Vagina (tissue), 2 donors: ENCODE measurements around the gene STX19. TPM values are rescaled to one million over a fixed set of nuclear protein-coding genes. Genes with fewer than 3 reads are reported as not detected.
A peak's percentile ranks its signal among the peaks of the same experiment; 100 is the strongest.

Experiments
- DNase-seq, 2 donors: peaks; one replicate each; pipeline ENCODE4 v3.0.0-alpha.2; 2017; ENCODE audit errors: extremely low spot score in 2 of 2
- H3K27ac ChIP-seq: fragments of 200-600 bp; sonication (generic); one replicate; pipeline ENCODE4 v1.5.1; 2019
- H3K27me3 ChIP-seq: fragments of 200-600 bp; sonication (generic); one replicate; pipeline ENCODE4 v1.5.1; 2019
- H3K36me3 ChIP-seq, 2 donors: fragments of 200-600 bp; sonication (generic); one replicate each; pipeline ENCODE4 v1.5.1; 2017 to 2019
- H3K4me1 ChIP-seq: fragments of 200-600 bp; sonication (generic); one replicate; pipeline ENCODE4 v1.5.1; 2019
- H3K4me3 ChIP-seq, 2 donors: fragments of 200-600 bp; sonication (generic); 1 replicate in 1 of 2; 2 replicates in 1 of 2; pipeline ENCODE4 v1.5.1; 2016 to 2019
- H3K9me3 ChIP-seq: fragments of 200-600 bp; sonication (generic); one replicate; pipeline ENCODE4 v1.5.1; 2019
- CTCF ChIP-seq, 3 experiments: fragments of 450-650 bp in 2 of 3; fragments of 200-600 bp in 1 of 3; sonication (generic) in 1 of 3; IDR thresholded peaks; one replicate each; pipeline ENCODE4 v1.5.1; 2017 to 2019; ENCODE audit warnings: antibody characterized with exemption in 3 of 3, mild to moderate bottlenecking in 2 of 3, moderate library complexity in 2 of 3
- POLR2A ChIP-seq, 2 donors: fragments of 450-650 bp; IDR thresholded peaks; one replicate each; pipeline ENCODE4 v1.6.1; 2017; ENCODE audit warnings: antibody characterized with exemption in 2 of 2, mild to moderate bottlenecking in 2 of 2, moderate library complexity in 2 of 2
- POLR2AphosphoS5 ChIP-seq, 2 donors: sonication (generic); formaldehyde crosslinking; IDR thresholded peaks; one replicate each; pipeline ENCODE4 v1.9.0; 2017; ENCODE audit warnings: antibody characterized with exemption in 2 of 2, mild to moderate bottlenecking in 2 of 2, low read depth in 1 of 2; ENCODE audit not compliant: insufficient read depth in 1 of 2
- intact Hi-C: fragments of 100-400 bp; cut with DNase I; formaldehyde crosslinking; loops from one replicate; pipeline ENCODE4 v1.15.1; 2023
- total RNA-seq: library from RNA; depleted of rRNA; stranded (reverse); fragments of >200 nt; gene quantifications from one replicate; pipeline ENCODE4 v1.2.3, GENCODE V29; 2016

STX19 gene
- total RNA-seq, 1 donor from 2014 or later, result 2.5 TPM

- intact Hi-C loops, result loop anchor here (5.0 kb wide), 1 partner anchor 62 kb away; no protein-coding TSS in a partner anchor
- peaks cover 18% of the 10 kb centered on the region for H3K4me1 ChIP-seq
These were observed 40.9 kb upstream of the STX19 start for GRCh38 chr3:94069194-94069813.

GRCh38 chr3:94066506-94067500 is 38.4 kb upstream of the STX19 start:
- no peaks in the 10 kb centered on the region for H3K27me3 ChIP-seq
- no peak for TF ChIP-seq CTCF (IDR thresholded peaks at IDR 0.05)
- no peak for TF ChIP-seq POLR2AphosphoS5 (IDR thresholded peaks at IDR 0.05; ENCODE audit: insufficient read depth in 1 of 2, low read depth in 1 of 2)
- no peak for TF ChIP-seq POLR2A (IDR thresholded peaks at IDR 0.05)
- DNase-seq, result no peak
- H3K4me3 ChIP-seq, result no peak overlapping the region
- H3K4me1 ChIP-seq, result peaks cover 31% of the 10 kb centered on the region
- H3K36me3 ChIP-seq, result peaks cover 0 to 5% of the 10 kb centered on the region in 2 donors
- intact Hi-C loops, result loop anchor here (5.0 kb wide), 1 partner anchor 60 kb away; no protein-coding TSS in a partner anchor
- H3K27ac ChIP-seq, result no peak overlapping the region
- H3K9me3 ChIP-seq, result no peaks in the 10 kb centered on the region

More at GRCh38 chr3:94069194-94069813, 40.9 kb upstream of the STX19 start:
- DNase-seq, result no peak
- TF ChIP-seq POLR2A (IDR thresholded peaks at IDR 0.05), result no peak
- TF ChIP-seq CTCF (IDR thresholded peaks at IDR 0.05), result peak; percentile 14 to 44 (median 44)
- TF ChIP-seq POLR2AphosphoS5 (IDR thresholded peaks at IDR 0.05; ENCODE audit: insufficient read depth in 1 of 2, low read depth in 1 of 2), result no peak
- Histone ChIP-seq H3K36me3 (peaks cover 0 to 12% of the 10 kb centered on the region in 2 donors), H3K9me3 (no peaks in the 10 kb centered on the region), H3K27me3 (no peaks in the 10 kb centered on the region), H3K4me3 (no peak overlapping the region), H3K27ac (no peak overlapping the region)

GRCh38 chr3:94065819-94066480 is 37.6 kb upstream of the STX19 start:
- Histone ChIP-seq H3K9me3 (no peaks in the 10 kb centered on the region), H3K27ac (no peak overlapping the region), H3K4me1 (peaks cover 33% of the 10 kb centered on the region), H3K4me3 (no peak overlapping the region), H3K36me3 (peaks cover 0 to 5% of the 10 kb centered on the region in 2 donors), H3K27me3 (no peaks in the 10 kb centered on the region)
- intact Hi-C loops, result loop anchor here (5.0 kb wide), 1 partner anchor 59 kb away; no protein-coding TSS in a partner anchor
- no peak for TF ChIP-seq CTCF (IDR thresholded peaks at IDR 0.05)
- no peak for TF ChIP-seq POLR2A (IDR thresholded peaks at IDR 0.05)
- TF ChIP-seq POLR2AphosphoS5 (IDR thresholded peaks at IDR 0.05; ENCODE audit: insufficient read depth in 1 of 2, low read depth in 1 of 2), result no peak
- no peak for DNase-seq

- no peaks in the 10 kb centered on the region for H3K9me3 ChIP-seq
- DNase-seq, result no peak
- peaks cover 0 to 5% of the 10 kb centered on the region in 2 donors for H3K36me3 ChIP-seq
- TF ChIP-seq CTCF (IDR thresholded peaks at IDR 0.05) (no peak), POLR2A (IDR thresholded peaks at IDR 0.05) (no peak), POLR2AphosphoS5 (IDR thresholded peaks at IDR 0.05; ENCODE audit: insufficient read depth in 1 of 2, low read depth in 1 of 2) (no peak)
- H3K4me3 ChIP-seq, result no peak overlapping the region
- intact Hi-C loops, result loop anchor here (5.0 kb wide), 1 partner anchor 58 kb away; no protein-coding TSS in a partner anchor
- peaks cover 33% of the 10 kb centered on the region for H3K4me1 ChIP-seq
- H3K27ac ChIP-seq, result no peak overlapping the region
- H3K27me3 ChIP-seq, result no peaks in the 10 kb centered on the region
These were observed 36.7 kb upstream of the STX19 start for GRCh38 chr3:94065122-94065521.
